NCI-H446 treated with DMSO at 0.1 percent for 48 hours (cell line): ENCODE data around the gene IGSF5.
"Not testable (repeated sequence)": the region's sequence is repeated elsewhere in the genome, so short reads cannot be mapped to it uniquely, and the experiment has no call there.

Experiments used
- DNase-seq: peaks from one replicate; lab custom pipeline; 2025; lab: John Stamatoyannopoulos, UW

Gene IGSF5

GRCh38 chr21:39738566-39738965, 6.4 kb upstream of the IGSF5 start:
- DNase-seq, result no peak

GRCh38 chr21:39739531-39739930, 5.5 kb upstream of the IGSF5 start:
- not testable (repeated sequence) for DNase-seq

GRCh38 chr21:39742561-39742960, 2.4 kb upstream of the IGSF5 start:
- DNase-seq, result not testable (repeated sequence)

- not testable (repeated sequence) for DNase-seq
These were observed 349 bp downstream of the IGSF5 start for GRCh38 chr21:39745332-39745731.

GRCh38 chr21:39750670-39751069, 5.7 kb downstream of the IGSF5 start:
- DNase-seq, result no peak

- no peak for DNase-seq
These were observed 9.8 kb downstream of the IGSF5 start for GRCh38 chr21:39754811-39755210.

GRCh38 chr21:39756285-39756684, 11.3 kb downstream of the IGSF5 start:
- no peak for DNase-seq

- no peak for DNase-seq
These were observed 18.4 kb downstream of the IGSF5 start for GRCh38 chr21:39763272-39763970.

- DNase-seq, result no peak
These were observed 29.2 kb downstream of the IGSF5 start for GRCh38 chr21:39774227-39774626.

- no peak for DNase-seq
These were observed 30.8 kb downstream of the IGSF5 start for GRCh38 chr21:39775816-39776215.

- DNase-seq, result no peak
These were observed 31.6 kb downstream of the IGSF5 start for GRCh38 chr21:39776589-39776988.

- no peak for DNase-seq
These were observed 36.3 kb downstream of the IGSF5 start for GRCh38 chr21:39781331-39781730.

- DNase-seq, result peak; percentile 33
These were observed 43.4 kb downstream of the IGSF5 start for GRCh38 chr21:39788383-39788782.

- no peak for DNase-seq
These were observed 51.5 kb downstream of the IGSF5 start for GRCh38 chr21:39796466-39796865.

- no peak for DNase-seq
These were observed 54.2 kb downstream of the IGSF5 start for GRCh38 chr21:39799178-39799577.

- no peak for DNase-seq
These were observed 55.3 kb downstream of the IGSF5 start for GRCh38 chr21:39800311-39800710.

GRCh38 chr21:39802217-39802616, 57.2 kb downstream of the IGSF5 start:
- no peak for DNase-seq

GRCh38 chr21:39803393-39803792, 58.4 kb downstream of the IGSF5 start:
- DNase-seq, result no peak

- no peak for DNase-seq
These were observed 59.3 kb downstream of the IGSF5 start for GRCh38 chr21:39804240-39804639.

GRCh38 chr21:39805983-39806382, 61.0 kb downstream of the IGSF5 start:
- DNase-seq, result no peak

GRCh38 chr21:39807738-39808137, 62.8 kb downstream of the IGSF5 start:
- no peak for DNase-seq

- no peak for DNase-seq
These were observed 65.0 kb downstream of the IGSF5 start for GRCh38 chr21:39809936-39810335.

- no peak for DNase-seq
These were observed 68.0 kb downstream of the IGSF5 start for GRCh38 chr21:39812983-39813382.

- DNase-seq, result no peak
These were observed 73.6 kb downstream of the IGSF5 start for GRCh38 chr21:39818557-39818956.
